ENCODE results near the gene RELN. TPM values are rescaled to one million over a fixed set of nuclear protein-coding genes. Genes with fewer than 3 reads are reported as not detected.
"Not testable (repeated sequence)": the region's sequence is repeated elsewhere in the genome, so short reads cannot be mapped to it uniquely, and the experiment has no call there.

Gene RELN
- total RNA-seq, 1 donor: under 0.01 TPM

- H3K4me3 ChIP-seq (ENCODE audit: low read length): no peak overlapping the region
- no peaks in the 10 kb centered on the region for H3K9me3 ChIP-seq (ENCODE audit: low read depth, low read length)
Measured at GRCh38 chr7:103525937-103526336, 463.5 kb downstream of the RELN start.

GRCh38 chr7:103524042-103524907 is 465.2 kb downstream of the RELN start:
- no peak overlapping the region for H3K4me3 ChIP-seq (ENCODE audit: low read length)
- H3K9me3 ChIP-seq (ENCODE audit: low read depth, low read length): no peaks in the 10 kb centered on the region

More at GRCh38 chr7:103525937-103526336, 463.5 kb downstream of the RELN start:
- Histone ChIP-seq H3K4me1 (ENCODE audit: insufficient read depth, low read length) (no peaks in the 10 kb centered on the region), H3K27me3 (ENCODE audit: insufficient read depth, low read length) (no peaks in the 10 kb centered on the region)

GRCh38 chr7:103521937-103522336 is 467.5 kb downstream of the RELN start:
- H3K27me3 ChIP-seq (ENCODE audit: insufficient read depth, low read length): peaks cover 4% of the 10 kb centered on the region
- no peaks in the 10 kb centered on the region for H3K4me1 ChIP-seq (ENCODE audit: insufficient read depth, low read length)
- H3K4me3 ChIP-seq (ENCODE audit: low read length): no peak overlapping the region
- H3K9me3 ChIP-seq (ENCODE audit: low read depth, low read length): no peaks in the 10 kb centered on the region

More at GRCh38 chr7:103524042-103524907, 465.2 kb downstream of the RELN start:
- H3K27me3 ChIP-seq (ENCODE audit: insufficient read depth, low read length): peaks cover 4% of the 10 kb centered on the region
- no peaks in the 10 kb centered on the region for H3K4me1 ChIP-seq (ENCODE audit: insufficient read depth, low read length)

GRCh38 chr7:103504505-103505135 is 484.8 kb downstream of the RELN start:
- H3K4me1 ChIP-seq (ENCODE audit: insufficient read depth, low read length): no peaks in the 10 kb centered on the region

GRCh38 chr7:103501206-103501605 is 488.3 kb downstream of the RELN start:
- no peaks in the 10 kb centered on the region for H3K9me3 ChIP-seq (ENCODE audit: low read depth, low read length)
- no peaks in the 10 kb centered on the region for H3K4me1 ChIP-seq (ENCODE audit: insufficient read depth, low read length)
- no peak overlapping the region for H3K4me3 ChIP-seq (ENCODE audit: low read length)
- no peaks in the 10 kb centered on the region for H3K27me3 ChIP-seq (ENCODE audit: insufficient read depth, low read length)

More at GRCh38 chr7:103504505-103505135, 484.8 kb downstream of the RELN start:
- Histone ChIP-seq H3K4me3 (ENCODE audit: low read length) (no peak overlapping the region), H3K9me3 (ENCODE audit: low read depth, low read length) (no peaks in the 10 kb centered on the region), H3K27me3 (ENCODE audit: insufficient read depth, low read length) (no peaks in the 10 kb centered on the region)

GRCh38 chr7:103499976-103500375 is 489.5 kb downstream of the RELN start:
- no peaks in the 10 kb centered on the region for H3K27me3 ChIP-seq (ENCODE audit: insufficient read depth, low read length)
- no peak overlapping the region for H3K4me3 ChIP-seq (ENCODE audit: low read length)
- no peaks in the 10 kb centered on the region for H3K4me1 ChIP-seq (ENCODE audit: insufficient read depth, low read length)
- no peaks in the 10 kb centered on the region for H3K9me3 ChIP-seq (ENCODE audit: low read depth, low read length)

- H3K27me3 ChIP-seq (ENCODE audit: insufficient read depth, low read length): no peaks in the 10 kb centered on the region
- no peaks in the 10 kb centered on the region for H3K9me3 ChIP-seq (ENCODE audit: low read depth, low read length)
- no peak overlapping the region for H3K4me3 ChIP-seq (ENCODE audit: low read length)
- no peaks in the 10 kb centered on the region for H3K4me1 ChIP-seq (ENCODE audit: insufficient read depth, low read length)
Measured at GRCh38 chr7:103487419-103487818, 502.0 kb downstream of the RELN start.

- H3K27me3 ChIP-seq (ENCODE audit: insufficient read depth, low read length); H3K4me3 ChIP-seq (ENCODE audit: low read length); H3K4me1 ChIP-seq (ENCODE audit: insufficient read depth, low read length); H3K9me3 ChIP-seq (ENCODE audit: low read depth, low read length): not testable (repeated sequence)
Measured at GRCh38 chr7:103486873-103487272, 502.6 kb downstream of the RELN start.

GRCh38 chr7:103480771-103481170 is 508.7 kb downstream of the RELN start:
- no peaks in the 10 kb centered on the region for H3K9me3 ChIP-seq (ENCODE audit: low read depth, low read length)
- no peak overlapping the region for H3K4me3 ChIP-seq (ENCODE audit: low read length)
- no peaks in the 10 kb centered on the region for H3K27me3 ChIP-seq (ENCODE audit: insufficient read depth, low read length)
- H3K4me1 ChIP-seq (ENCODE audit: insufficient read depth, low read length): no peaks in the 10 kb centered on the region

- Histone ChIP-seq H3K4me3 (ENCODE audit: low read length) (no peak overlapping the region), H3K27me3 (ENCODE audit: insufficient read depth, low read length) (peaks cover 8% of the 10 kb centered on the region), H3K9me3 (ENCODE audit: low read depth, low read length) (no peaks in the 10 kb centered on the region), H3K4me1 (ENCODE audit: insufficient read depth, low read length) (no peaks in the 10 kb centered on the region)
Measured at GRCh38 chr7:103474956-103475355, 514.5 kb downstream of the RELN start.

GRCh38 chr7:103469095-103469948 is 520.1 kb downstream of the RELN start:
- Histone ChIP-seq H3K27me3 (ENCODE audit: insufficient read depth, low read length) (peaks cover 8% of the 10 kb centered on the region), H3K4me1 (ENCODE audit: insufficient read depth, low read length) (no peaks in the 10 kb centered on the region), H3K4me3 (ENCODE audit: low read length) (no peak overlapping the region), H3K9me3 (ENCODE audit: low read depth, low read length) (no peaks in the 10 kb centered on the region)

GRCh38 chr7:103466814-103467213 is 522.6 kb downstream of the RELN start:
- Histone ChIP-seq H3K9me3 (ENCODE audit: low read depth, low read length) (no peaks in the 10 kb centered on the region), H3K4me1 (ENCODE audit: insufficient read depth, low read length) (no peaks in the 10 kb centered on the region), H3K4me3 (ENCODE audit: low read length) (no peak overlapping the region), H3K27me3 (ENCODE audit: insufficient read depth, low read length) (peaks cover 3% of the 10 kb centered on the region)

- H3K4me1 ChIP-seq (ENCODE audit: insufficient read depth, low read length): no peaks in the 10 kb centered on the region
- no peaks in the 10 kb centered on the region for H3K9me3 ChIP-seq (ENCODE audit: low read depth, low read length)
- H3K27me3 ChIP-seq (ENCODE audit: insufficient read depth, low read length): no peaks in the 10 kb centered on the region
- no peak overlapping the region for H3K4me3 ChIP-seq (ENCODE audit: low read length)
Measured at GRCh38 chr7:103462358-103462757, 527.1 kb downstream of the RELN start.

GRCh38 chr7:103447073-103447960 is 542.1 kb downstream of the RELN start:
- peaks cover 50% of the 10 kb centered on the region for H3K27me3 ChIP-seq (ENCODE audit: insufficient read depth, low read length)
- peaks cover 12% of the 10 kb centered on the region for H3K4me1 ChIP-seq (ENCODE audit: insufficient read depth, low read length)
- H3K4me3 ChIP-seq (ENCODE audit: low read length): no peak overlapping the region
- no peaks in the 10 kb centered on the region for H3K9me3 ChIP-seq (ENCODE audit: low read depth, low read length)
